Liver (tissue), 9 donors: Measurements from ENCODE around the gene PROX1. TPM values are rescaled to one million over a fixed set of nuclear protein-coding genes. Genes with fewer than 3 reads are reported as not detected.
A peak's percentile ranks its signal among the peaks of the same experiment; 100 is the strongest.

ENCODE experiments used
- DNase-seq: peaks from one replicate; pipeline ENCODE4 v3.0.0-alpha.2; 2017; ENCODE audit warnings: low spot score
- H3K27ac ChIP-seq, 2 donors: one replicate each; pipeline ENCODE4 v1.7.0; 2013; ENCODE audit warnings: inconsistent platforms in 2 of 2, low read length in 2 of 2, control low read depth in 1 of 2, low read depth in 1 of 2, mild to moderate bottlenecking in 1 of 2
- H3K27me3 ChIP-seq, 4 donors: one replicate each; pipeline versions ENCODE4 v1.6.1 to v1.7.0; 2013; ENCODE audit warnings: low read length in 3 of 4, inconsistent platforms in 1 of 4, mild to moderate bottlenecking in 1 of 4, moderate library complexity in 1 of 4; ENCODE audit not compliant: control insufficient read depth in 4 of 4, insufficient read depth in 4 of 4
- H3K36me3 ChIP-seq, 4 donors: one replicate each; pipeline versions ENCODE4 v1.6.1 to v1.7.0; 2013; ENCODE audit warnings: low read length in 3 of 4, mild to moderate bottlenecking in 3 of 4, low read depth in 1 of 4, moderate library complexity in 1 of 4; ENCODE audit not compliant: control insufficient read depth in 4 of 4, insufficient read depth in 3 of 4
- H3K4me1 ChIP-seq, 4 donors: one replicate each; pipeline versions ENCODE4 v1.6.1 to v1.7.0; 2013; ENCODE audit warnings: low read length in 3 of 4, mild to moderate bottlenecking in 3 of 4, moderate library complexity in 1 of 4; ENCODE audit not compliant: control insufficient read depth in 4 of 4, insufficient read depth in 4 of 4
- H3K4me3 ChIP-seq, 3 donors: one replicate each; pipeline versions ENCODE4 v1.6.1 to v1.7.0; 2013; ENCODE audit warnings: low read length in 3 of 3, control low read depth in 1 of 3, low read depth in 1 of 3, mild to moderate bottlenecking in 1 of 3
- H3K9ac ChIP-seq, 2 donors: one replicate each; pipeline ENCODE4 v1.7.0; 2013; ENCODE audit warnings: low read length in 2 of 2, mild to moderate bottlenecking in 2 of 2, moderate library complexity in 2 of 2, control low read depth in 1 of 2, low read depth in 1 of 2
- H3K9me3 ChIP-seq, 4 donors: one replicate each; pipeline versions ENCODE4 v1.6.1 to v1.7.0; 2013; ENCODE audit warnings: low read length in 3 of 4; ENCODE audit not compliant: control insufficient read depth in 4 of 4
- EGR1 ChIP-seq, 2 donors: IDR thresholded peaks; 2 replicates each; pipeline ENCODE4 v1.6.1; 2016 to 2018; ENCODE audit warnings: antibody characterized with exemption in 2 of 2, low read depth in 2 of 2
- FOXA1 ChIP-seq: IDR thresholded peaks from 2 replicates; pipeline ENCODE4 v1.6.1; 2016; ENCODE audit warnings: antibody characterized with exemption
- FOXA2 ChIP-seq: IDR thresholded peaks from 2 replicates; pipeline ENCODE4 v1.6.1; 2016; ENCODE audit warnings: antibody characterized with exemption
- GABPA ChIP-seq, 2 donors: IDR thresholded peaks in 1 of 2; conservative IDR thresholded peaks in 1 of 2; 2 replicates each; pipeline ENCODE4 v1.6.1; 2016; ENCODE audit warnings: antibody characterized with exemption in 2 of 2, mild to moderate bottlenecking in 1 of 2, moderate library complexity in 1 of 2
- HNF4A ChIP-seq, 2 donors: conservative IDR thresholded peaks; 2 replicates each; pipeline ENCODE4 v1.6.1; 2016; ENCODE audit warnings: antibody characterized with exemption in 2 of 2, mild to moderate bottlenecking in 2 of 2
- HNF4G ChIP-seq: IDR thresholded peaks from 2 replicates; pipeline ENCODE4 v1.6.1; 2016; ENCODE audit warnings: antibody characterized with exemption
- JUND ChIP-seq, 2 donors: IDR thresholded peaks; 2 replicates each; pipeline ENCODE4 v1.6.1; 2016; ENCODE audit warnings: antibody characterized with exemption in 2 of 2
- NR2F2 ChIP-seq: IDR thresholded peaks from 2 replicates; pipeline ENCODE4 v1.6.1; 2016; ENCODE audit warnings: antibody characterized with exemption
- RAD21 ChIP-seq, 2 donors: IDR thresholded peaks; 2 replicates each; pipeline ENCODE4 v1.6.1; 2016; ENCODE audit warnings: antibody characterized with exemption in 2 of 2, mild to moderate bottlenecking in 2 of 2
- RXRA ChIP-seq, 2 donors: IDR thresholded peaks; 2 replicates each; pipeline ENCODE4 v1.6.1; 2017 to 2018; ENCODE audit warnings: antibody characterized with exemption in 2 of 2, mild to moderate bottlenecking in 1 of 2
- SP1 ChIP-seq: IDR thresholded peaks from 2 replicates; pipeline ENCODE4 v1.6.1; 2018; ENCODE audit warnings: antibody characterized with exemption, mild to moderate bottlenecking
- TAF1 ChIP-seq: conservative IDR thresholded peaks from 2 replicates; pipeline ENCODE4 v1.6.1; 2016; ENCODE audit warnings: antibody characterized with exemption, mild to moderate bottlenecking
- YY1 ChIP-seq: IDR thresholded peaks from 2 replicates; pipeline ENCODE4 v1.6.1; 2016; ENCODE audit warnings: antibody characterized with exemption, mild to moderate bottlenecking
- WGBS: extraction: QIAGEN DNeasy Blood & Tissue Kit; methylation state at CpG from one replicate; pipeline ENCODE4 v1.1.7; 2013; 5-methylcytosine and 5-hydroxymethylcytosine counted together
- polyA plus RNA-seq, 2 donors: library from polyadenylated mRNA; stranded (reverse) in 1 of 2; unstranded in 1 of 2; fragments of 200-250 nt in 1 of 2; fragments of >200 nt in 1 of 2; fragmentation: Nextera tagmentation in 1 of 2; extraction: Ambion mirVana in 1 of 2; gene quantifications; one replicate each; pipeline versions ENCODE4 v1.2.1 to v1.2.3, GENCODE V29; 2013 to 2015
- total RNA-seq, 2 donors: library from RNA; depleted of rRNA; stranded (reverse); fragments of >200 nt; gene quantifications; one replicate each; pipeline ENCODE4 v1.2.3, GENCODE V29; 2014
- TF ChIP-seq, protein P1 (sequence below): fragments of 150-350 bp; IDR thresholded peaks from 2 replicates; pipeline ENCODE4 v1.5.1; 2017; ENCODE audit warnings: improper control_type of control experiment, low read depth, low read length; ENCODE audit not compliant: missing input control
- TF ChIP-seq, protein P2 (sequence below): IDR thresholded peaks from 2 replicates; pipeline ENCODE4 v1.6.1; 2016; ENCODE audit warnings: antibody characterized with exemption, mild to moderate bottlenecking
- TF ChIP-seq, protein P3 (sequence below): IDR thresholded peaks from 2 replicates; pipeline ENCODE4 v1.6.1; 2016; ENCODE audit warnings: antibody characterized with exemption
- TF ChIP-seq, protein P4 (sequence below): IDR thresholded peaks from 2 replicates; pipeline ENCODE4 v1.6.1; 2016; ENCODE audit warnings: antibody characterized with exemption
- donor health status: healthy.
- donor health status: healthy.
- donor health status: healthy.
- donor health status: healthy.
- donor health status: healthy.

The PROX1 gene
- total and polyA plus RNA-seq, 4 donors: 18.3 to 101 (median 31.3) TPM

DNA sequence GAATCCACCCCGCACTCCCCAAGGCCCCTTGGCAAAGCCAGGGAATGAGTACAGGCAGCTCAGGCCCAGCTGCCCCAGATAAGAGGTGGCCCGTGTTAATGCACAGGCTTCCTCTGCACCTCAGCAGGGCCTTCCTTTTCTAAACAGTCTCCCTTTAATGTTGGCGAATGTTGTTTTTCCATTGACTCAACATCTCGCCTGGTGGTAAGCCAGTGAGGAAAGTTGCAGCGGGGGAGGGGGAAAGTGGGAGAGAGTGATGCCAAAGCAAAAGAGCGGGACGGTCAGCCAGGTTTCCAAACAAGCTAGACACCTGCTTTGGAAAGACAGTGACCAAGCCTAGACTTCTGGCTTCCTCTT is 10.3 kb upstream of the PROX1 start (continued):
- TF ChIP-seq, protein P1, sequence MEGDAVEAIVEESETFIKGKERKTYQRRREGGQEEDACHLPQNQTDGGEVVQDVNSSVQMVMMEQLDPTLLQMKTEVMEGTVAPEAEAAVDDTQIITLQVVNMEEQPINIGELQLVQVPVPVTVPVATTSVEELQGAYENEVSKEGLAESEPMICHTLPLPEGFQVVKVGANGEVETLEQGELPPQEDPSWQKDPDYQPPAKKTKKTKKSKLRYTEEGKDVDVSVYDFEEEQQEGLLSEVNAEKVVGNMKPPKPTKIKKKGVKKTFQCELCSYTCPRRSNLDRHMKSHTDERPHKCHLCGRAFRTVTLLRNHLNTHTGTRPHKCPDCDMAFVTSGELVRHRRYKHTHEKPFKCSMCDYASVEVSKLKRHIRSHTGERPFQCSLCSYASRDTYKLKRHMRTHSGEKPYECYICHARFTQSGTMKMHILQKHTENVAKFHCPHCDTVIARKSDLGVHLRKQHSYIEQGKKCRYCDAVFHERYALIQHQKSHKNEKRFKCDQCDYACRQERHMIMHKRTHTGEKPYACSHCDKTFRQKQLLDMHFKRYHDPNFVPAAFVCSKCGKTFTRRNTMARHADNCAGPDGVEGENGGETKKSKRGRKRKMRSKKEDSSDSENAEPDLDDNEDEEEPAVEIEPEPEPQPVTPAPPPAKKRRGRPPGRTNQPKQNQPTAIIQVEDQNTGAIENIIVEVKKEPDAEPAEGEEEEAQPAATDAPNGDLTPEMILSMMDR: peak; percentile 22
- peak; percentile 8 for TF ChIP-seq HNF4G
- TF ChIP-seq NR2F2: no peak
- TF ChIP-seq FOXA2: peak; percentile 53
- peak; percentile 80 for TF ChIP-seq YY1

DNA sequence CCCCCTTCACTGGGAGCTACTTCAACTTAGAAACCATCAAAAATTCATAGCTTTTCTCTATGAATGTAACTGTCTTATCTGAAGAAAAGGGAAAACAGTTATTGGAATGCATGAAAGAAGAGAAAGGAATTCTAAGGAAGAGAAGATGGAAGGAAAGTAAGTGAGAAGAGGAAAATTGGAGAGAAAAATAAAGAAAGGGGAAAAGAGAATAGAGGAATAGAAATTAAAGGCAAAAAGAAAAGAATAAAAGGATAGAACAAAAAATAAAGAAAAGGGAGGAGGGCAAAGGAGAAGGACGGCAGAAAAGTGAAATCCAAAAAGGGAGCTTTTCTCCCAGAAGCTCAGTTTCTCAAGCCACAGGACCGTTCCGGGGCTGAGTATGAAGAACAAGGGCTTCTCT is 9.9 kb upstream of the PROX1 start:
- H3K9ac ChIP-seq: no peak overlapping the region
- 28% methylated on average over 3 of the region's 3 CpGs for WGBS
- H3K4me1 ChIP-seq: peaks cover 6 to 30% (median 7%) of the 10 kb centered on the region in 4 donors
- no peaks in the 10 kb centered on the region for H3K9me3 ChIP-seq
- no peak for DNase-seq
- H3K27me3 ChIP-seq: no peaks in the 10 kb centered on the region
- H3K36me3 ChIP-seq: no peaks in the 10 kb centered on the region
- no peak overlapping the region for H3K4me3 ChIP-seq
- peak overlapping the region; percentile 61 to 72 for H3K27ac ChIP-seq
- TF ChIP-seq HNF4G (peak; percentile 4), JUND (IDR thresholded peaks at IDR 0.05) (no peak)

DNA sequence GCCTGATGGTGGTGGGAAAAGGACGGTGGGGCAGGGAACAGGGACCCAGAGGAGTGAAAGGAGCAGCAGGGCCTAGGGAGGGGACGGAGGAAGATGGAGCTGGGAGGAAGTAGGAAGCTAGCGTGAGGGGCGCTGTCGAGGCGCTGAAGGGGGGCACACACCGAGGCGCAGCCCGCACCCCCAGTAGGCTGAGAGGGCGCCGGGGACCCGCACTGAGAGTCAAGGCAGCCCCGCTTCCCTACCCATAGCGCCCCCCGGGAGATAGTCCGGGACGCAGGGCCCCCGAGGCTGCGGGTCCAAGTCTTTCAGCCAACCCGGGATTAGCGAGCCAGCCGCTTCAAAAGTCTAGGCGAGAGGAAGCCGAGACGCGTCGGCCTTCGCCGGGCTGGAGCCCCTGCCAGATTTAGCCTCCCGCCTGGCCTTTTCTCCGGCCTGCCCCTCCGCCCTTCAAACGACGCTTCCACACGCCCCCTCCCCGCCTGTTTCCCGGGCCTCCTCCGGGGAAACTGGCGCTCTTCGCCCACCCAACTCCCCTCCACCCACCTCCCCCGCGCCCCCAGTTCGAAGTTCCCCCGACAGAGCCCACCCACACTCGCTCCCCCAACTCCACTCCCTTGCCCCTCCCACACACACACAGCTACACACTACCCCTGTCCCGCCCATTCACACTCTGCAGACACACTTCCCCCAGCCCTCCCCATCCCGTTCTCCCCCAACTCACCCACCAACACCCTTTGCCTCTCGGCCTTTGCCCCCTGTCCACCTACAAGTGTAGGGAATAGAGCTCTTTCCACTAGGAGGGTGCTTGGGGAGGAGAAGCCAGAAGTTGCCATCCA is 7.8 kb upstream of the PROX1 start:
- no peaks in the 10 kb centered on the region for H3K27me3 ChIP-seq

DNA sequence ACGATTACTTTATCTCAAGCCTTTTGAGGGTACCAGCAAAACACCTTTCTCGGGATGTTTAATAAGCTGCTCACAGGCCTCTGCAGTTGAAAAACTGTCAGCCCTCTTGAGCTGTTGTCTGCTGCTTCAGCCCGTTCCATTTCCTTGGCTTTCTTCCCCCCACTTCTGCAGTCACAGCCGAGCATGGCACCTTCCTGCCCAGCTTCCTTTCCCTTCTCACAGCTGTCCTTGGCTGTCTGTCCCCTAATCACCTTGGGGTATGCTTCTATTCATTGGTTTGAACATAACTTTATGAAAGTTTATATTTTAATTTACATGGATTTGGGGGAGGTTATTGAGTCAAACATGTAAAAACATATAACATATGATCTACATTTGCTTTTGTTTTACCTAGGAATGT is 6.9 kb upstream of the PROX1 start:
- 75% methylated on average over 4 of the region's 4 CpGs for WGBS
- no peaks in the 10 kb centered on the region for H3K36me3 ChIP-seq
- H3K4me1 ChIP-seq: peaks cover 6 to 46% (median 10%) of the 10 kb centered on the region in 4 donors
- no peak overlapping the region for H3K9ac ChIP-seq
- no peaks in the 10 kb centered on the region for H3K9me3 ChIP-seq
- no peak overlapping the region for H3K27ac ChIP-seq
- H3K27me3 ChIP-seq: no peaks in the 10 kb centered on the region
- H3K4me3 ChIP-seq: no peak overlapping the region
- no peak for DNase-seq
- TF ChIP-seq TAF1 (no peak), SP1 (no peak), RAD21 (IDR thresholded peaks at IDR 0.05) (no peak), EGR1 (IDR thresholded peaks at IDR 0.05; ENCODE audit: low read depth in 2 of 2) (no peak), FOXA2 (no peak), FOXA1 (no peak), NR2F2 (no peak), YY1 (no peak), HNF4A (conservative IDR thresholded peaks at IDR 0.05) (no peak), JUND (IDR thresholded peaks at IDR 0.05) (no peak), GABPA (IDR thresholded peaks at IDR 0.05 in 1 of 2, conservative IDR thresholded peaks at IDR 0.05 in 1 of 2) (no peak), RXRA (IDR thresholded peaks at IDR 0.05) (no peak), HNF4G (no peak)
- TF ChIP-seq, protein P2, sequence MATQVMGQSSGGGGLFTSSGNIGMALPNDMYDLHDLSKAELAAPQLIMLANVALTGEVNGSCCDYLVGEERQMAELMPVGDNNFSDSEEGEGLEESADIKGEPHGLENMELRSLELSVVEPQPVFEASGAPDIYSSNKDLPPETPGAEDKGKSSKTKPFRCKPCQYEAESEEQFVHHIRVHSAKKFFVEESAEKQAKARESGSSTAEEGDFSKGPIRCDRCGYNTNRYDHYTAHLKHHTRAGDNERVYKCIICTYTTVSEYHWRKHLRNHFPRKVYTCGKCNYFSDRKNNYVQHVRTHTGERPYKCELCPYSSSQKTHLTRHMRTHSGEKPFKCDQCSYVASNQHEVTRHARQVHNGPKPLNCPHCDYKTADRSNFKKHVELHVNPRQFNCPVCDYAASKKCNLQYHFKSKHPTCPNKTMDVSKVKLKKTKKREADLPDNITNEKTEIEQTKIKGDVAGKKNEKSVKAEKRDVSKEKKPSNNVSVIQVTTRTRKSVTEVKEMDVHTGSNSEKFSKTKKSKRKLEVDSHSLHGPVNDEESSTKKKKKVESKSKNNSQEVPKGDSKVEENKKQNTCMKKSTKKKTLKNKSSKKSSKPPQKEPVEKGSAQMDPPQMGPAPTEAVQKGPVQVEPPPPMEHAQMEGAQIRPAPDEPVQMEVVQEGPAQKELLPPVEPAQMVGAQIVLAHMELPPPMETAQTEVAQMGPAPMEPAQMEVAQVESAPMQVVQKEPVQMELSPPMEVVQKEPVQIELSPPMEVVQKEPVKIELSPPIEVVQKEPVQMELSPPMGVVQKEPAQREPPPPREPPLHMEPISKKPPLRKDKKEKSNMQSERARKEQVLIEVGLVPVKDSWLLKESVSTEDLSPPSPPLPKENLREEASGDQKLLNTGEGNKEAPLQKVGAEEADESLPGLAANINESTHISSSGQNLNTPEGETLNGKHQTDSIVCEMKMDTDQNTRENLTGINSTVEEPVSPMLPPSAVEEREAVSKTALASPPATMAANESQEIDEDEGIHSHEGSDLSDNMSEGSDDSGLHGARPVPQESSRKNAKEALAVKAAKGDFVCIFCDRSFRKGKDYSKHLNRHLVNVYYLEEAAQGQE: no peak
- TF ChIP-seq, protein P1: no peak
- TF ChIP-seq, protein P3, sequence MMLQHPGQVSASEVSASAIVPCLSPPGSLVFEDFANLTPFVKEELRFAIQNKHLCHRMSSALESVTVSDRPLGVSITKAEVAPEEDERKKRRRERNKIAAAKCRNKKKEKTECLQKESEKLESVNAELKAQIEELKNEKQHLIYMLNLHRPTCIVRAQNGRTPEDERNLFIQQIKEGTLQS: no peak
- TF ChIP-seq, protein P4, sequence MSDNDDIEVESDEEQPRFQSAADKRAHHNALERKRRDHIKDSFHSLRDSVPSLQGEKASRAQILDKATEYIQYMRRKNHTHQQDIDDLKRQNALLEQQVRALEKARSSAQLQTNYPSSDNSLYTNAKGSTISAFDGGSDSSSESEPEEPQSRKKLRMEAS: no peak

More for the DNA sequence above, 7.8 kb upstream of the PROX1 start:
- no peaks in the 10 kb centered on the region for H3K9me3 ChIP-seq
- H3K27ac ChIP-seq: no peak overlapping the region
- peaks cover 6 to 47% (median 7%) of the 10 kb centered on the region in 4 donors for H3K4me1 ChIP-seq
- no peaks in the 10 kb centered on the region for H3K36me3 ChIP-seq
- WGBS: 61% methylated on average over 48 of the region's 48 CpGs
- DNase-seq: no peak
- TF ChIP-seq RAD21 (IDR thresholded peaks at IDR 0.05): no peak
- no peak overlapping the region for H3K4me3 ChIP-seq
- H3K9ac ChIP-seq: no peak overlapping the region
